Common myeloid progenitor, CD34-positive (primary cell): Measurements from ENCODE around the gene SLC12A6.
"Not testable (repeated sequence)": the region's sequence is repeated elsewhere in the genome, so short reads cannot be mapped to it uniquely, and the experiment has no call there.

ENCODE experiments used
- CTCF ChIA-PET: fragments of 350-600 bp; sonication (Branson Sonifier 250); formaldehyde crosslinking; loops from one replicate; lab custom pipeline; 2021; ENCODE audit warnings: antibody characterized with exemption; lab: Charles Lee
- POLR2A ChIA-PET: fragments of 350-600 bp; sonication (Branson Sonifier 250); formaldehyde crosslinking; loops from one replicate; lab custom pipeline; 2021; ENCODE audit warnings: antibody characterized with exemption; lab: Charles Lee
- DNase-seq, 3 donors: peaks; one replicate each; pipeline versions ENCODE4 v3.0.0 to v3.0.0-alpha.2; 2013
- H3K27ac ChIP-seq, 2 experiments: 1 replicate in 1 of 2; 2 replicates in 1 of 2; pipeline ENCODE4 v1.7.0; 2013; ENCODE audit warnings: inconsistent platforms in 2 of 2, low read length in 2 of 2, mild to moderate bottlenecking in 2 of 2, low read depth in 1 of 2, moderate library complexity in 1 of 2; ENCODE audit not compliant: severe bottlenecking in 2 of 2, insufficient read depth in 1 of 2, poor library complexity in 1 of 2
- H3K27me3 ChIP-seq, 5 experiments: replicated peaks in 2 of 5; 1 replicate in 3 of 5; 2 replicates in 2 of 5; pipeline versions ENCODE4 v1.6.1 to v1.7.0; 2013; ENCODE audit warnings: low read length in 4 of 5, mild to moderate bottlenecking in 2 of 5, moderate library complexity in 2 of 5, inconsistent platforms in 1 of 5; ENCODE audit not compliant: insufficient read depth in 5 of 5, control insufficient read depth in 4 of 5
- H3K36me3 ChIP-seq, 4 experiments: 1 replicate in 2 of 4; 2 replicates in 2 of 4; pipeline versions ENCODE4 v1.6.1 to v1.7.0; 2013; ENCODE audit warnings: low read length in 3 of 4, control low read depth in 1 of 4, mild to moderate bottlenecking in 1 of 4; ENCODE audit not compliant: control insufficient read depth in 4 of 4, insufficient read depth in 4 of 4
- H3K4me1 ChIP-seq, 4 experiments: 1 replicate in 3 of 4; 2 replicates in 1 of 4; pipeline versions ENCODE4 v1.6.1 to v1.7.1; 2013; ENCODE audit warnings: low read length in 3 of 4, mild to moderate bottlenecking in 3 of 4, control low read depth in 1 of 4, inconsistent platforms in 1 of 4, moderate library complexity in 1 of 4; ENCODE audit not compliant: control insufficient read depth in 4 of 4, insufficient read depth in 4 of 4; ENCODE audit errors: control extremely low read depth in 1 of 4
- H3K4me3 ChIP-seq, 7 experiments: 1 replicate in 4 of 7; 2 replicates in 3 of 7; pipeline versions ENCODE4 v1.5.1 to v1.7.0; 2013; ENCODE audit warnings: mild to moderate bottlenecking in 7 of 7, low read length in 6 of 7, moderate library complexity in 6 of 7, inconsistent platforms in 2 of 7, low read depth in 2 of 7, control low read depth in 1 of 7; ENCODE audit not compliant: insufficient read depth in 4 of 7, control insufficient read depth in 1 of 7; ENCODE audit errors: extremely low read depth in 1 of 7
- H3K9me3 ChIP-seq, 5 experiments: 1 replicate in 4 of 5; 2 replicates in 1 of 5; pipeline versions ENCODE4 v1.6.1 to v1.7.1; 2013; ENCODE audit warnings: low read length in 4 of 5, mild to moderate bottlenecking in 2 of 5, inconsistent platforms in 1 of 5, low read depth in 1 of 5, moderate library complexity in 1 of 5; ENCODE audit not compliant: control insufficient read depth in 4 of 5, insufficient read depth in 2 of 5; ENCODE audit errors: control extremely low read depth in 1 of 5
- WGBS: methylation state at CpG from one replicate; pipeline ENCODE4 v1.1.5; 2013; ENCODE audit not compliant: insufficient coverage; 5-methylcytosine and 5-hydroxymethylcytosine counted together

SLC12A6 gene

DNA sequence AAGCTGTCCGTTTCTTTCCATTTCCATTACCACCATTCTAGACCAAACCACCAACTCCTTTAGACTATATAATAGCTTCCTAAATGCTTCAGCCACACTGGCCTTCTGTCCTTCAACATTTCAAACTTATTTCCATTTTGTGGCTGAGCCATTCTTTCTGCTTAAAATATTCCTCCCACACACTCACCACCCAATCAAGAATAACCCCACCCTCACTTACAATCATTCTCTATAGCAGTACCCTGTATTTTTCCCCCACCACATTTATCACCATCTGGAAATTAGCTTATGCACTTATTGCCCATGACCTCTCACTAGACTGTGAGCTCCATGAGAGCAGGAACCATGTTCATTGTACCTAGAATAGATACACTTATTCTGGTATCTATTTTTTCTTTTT is 134.3 kb downstream of the SLC12A6 start:
- 92% methylated on average over 1 of the region's 1 CpG for WGBS
- Histone ChIP-seq H3K27me3 (no peaks in the 10 kb centered on the region), H3K4me1 (peaks cover 0 to 3% (median 0%) of the 10 kb centered on the region in 4 experiments), H3K27ac (no peak overlapping the region), H3K4me3 (no peak overlapping the region), H3K36me3 (peaks cover 2 to 24% (median 4%) of the 10 kb centered on the region in 4 experiments), H3K9me3 (no peaks in the 10 kb centered on the region)
- ChIA-PET POLR2A (no interaction called here), CTCF (interaction anchor here (0.5 to 0.7 kb wide), 2 partner anchors 92 to 93 kb away, joined by 3 read pairs; no protein-coding TSS in a partner anchor)
- DNase-seq: no peak

DNA sequence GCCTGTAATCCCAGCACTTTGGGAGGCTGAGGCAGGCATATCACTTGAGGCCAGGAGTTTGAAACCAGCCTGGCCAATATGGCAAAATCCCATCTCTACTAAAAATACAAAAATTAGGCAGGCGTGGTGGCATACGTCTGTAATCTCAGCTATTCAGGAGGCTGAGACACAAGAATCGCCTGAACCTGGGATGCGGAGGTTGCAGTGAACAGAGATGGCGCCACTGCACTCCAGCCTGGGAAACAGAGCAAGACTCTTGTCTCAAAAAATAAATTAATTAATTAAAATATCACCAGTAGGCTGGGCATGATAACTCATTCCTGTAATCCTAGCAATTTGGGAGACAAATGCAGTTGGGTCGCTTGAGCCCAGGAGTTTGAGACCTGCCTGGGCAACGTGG is 144.3 kb downstream of the SLC12A6 start:
- H3K4me3 ChIP-seq, DNase-seq, H3K4me1 ChIP-seq, H3K9me3 ChIP-seq, H3K27me3 ChIP-seq, H3K27ac ChIP-seq, H3K36me3 ChIP-seq, CTCF ChIA-PET: not testable (repeated sequence)
- 75% methylated on average over 5 of the region's 7 CpGs for WGBS
- POLR2A ChIA-PET: interaction anchor here (0.6 kb wide), 1 partner anchor 26 kb away, joined by 3 read pairs; no protein-coding TSS in a partner anchor

DNA sequence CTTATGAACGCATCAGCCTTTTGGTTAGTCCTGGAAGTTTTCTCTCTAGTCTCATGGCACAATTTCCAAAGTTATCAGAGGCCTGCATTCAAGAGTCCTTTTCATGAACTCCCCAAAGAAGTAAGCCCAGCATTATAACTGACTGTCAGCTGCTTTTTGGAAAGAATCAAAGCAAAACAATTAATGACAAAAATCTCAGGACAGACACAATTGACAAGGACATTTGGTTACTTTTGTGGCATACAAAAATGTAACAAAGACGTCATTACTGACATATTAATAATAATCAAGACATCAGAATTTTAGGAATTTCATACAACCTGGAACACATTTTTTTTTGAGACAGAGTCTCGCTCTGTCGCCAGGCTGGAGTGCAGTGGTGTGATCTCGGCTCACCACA is 148.9 kb downstream of the SLC12A6 start:
- Histone ChIP-seq H3K4me3 (no peak overlapping the region), H3K9me3 (peaks cover 0 to 13% (median 0%) of the 10 kb centered on the region in 5 experiments), H3K4me1 (no peaks in the 10 kb centered on the region), H3K36me3 (peaks cover 3 to 26% (median 10%) of the 10 kb centered on the region in 4 experiments), H3K27me3 (no peaks in the 10 kb centered on the region), H3K27ac (no peak overlapping the region)
- 100% methylated on average over 5 of the region's 5 CpGs for WGBS
- no peak for DNase-seq
- POLR2A ChIA-PET: interaction anchor here (0.5 kb wide), 1 partner anchor 514 kb away, joined by 3 read pairs; no protein-coding TSS in a partner anchor
- CTCF ChIA-PET: no interaction called here

DNA sequence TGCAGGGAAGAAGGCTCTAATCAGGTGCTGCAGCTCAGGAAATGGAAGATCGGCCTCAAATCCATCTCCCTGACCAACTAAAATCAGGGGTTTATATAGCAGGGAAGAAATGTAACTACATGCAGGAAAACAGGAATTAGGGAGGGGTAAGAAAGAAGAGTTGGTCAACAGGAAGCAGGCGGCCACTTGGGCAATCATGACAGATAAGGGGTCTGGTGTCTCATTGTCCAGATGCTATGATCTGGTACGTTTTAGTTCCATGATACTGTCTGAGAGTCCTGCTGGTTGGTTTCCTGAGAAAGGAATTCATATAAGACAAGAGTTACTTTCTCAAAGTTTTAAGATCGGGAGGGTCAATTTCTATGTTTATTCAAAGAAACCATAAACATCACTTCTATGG is 151.9 kb downstream of the SLC12A6 start:
- Histone ChIP-seq H3K27me3 (no peaks in the 10 kb centered on the region), H3K36me3 (peaks cover 3 to 26% (median 10%) of the 10 kb centered on the region in 4 experiments), H3K4me1 (peaks cover 0 to 3% (median 1%) of the 10 kb centered on the region in 4 experiments), H3K9me3 (peaks cover 0 to 13% (median 0%) of the 10 kb centered on the region in 5 experiments), H3K27ac (no peak overlapping the region), H3K4me3 (no peak overlapping the region)
- CTCF ChIA-PET: interaction anchor here (1.2 kb wide), 1 partner anchor 13 kb away, joined by 3 read pairs; no protein-coding TSS in a partner anchor
- POLR2A ChIA-PET: no interaction called here
- WGBS: 96% methylated on average over 4 of the region's 4 CpGs
- DNase-seq: no peak

DNA sequence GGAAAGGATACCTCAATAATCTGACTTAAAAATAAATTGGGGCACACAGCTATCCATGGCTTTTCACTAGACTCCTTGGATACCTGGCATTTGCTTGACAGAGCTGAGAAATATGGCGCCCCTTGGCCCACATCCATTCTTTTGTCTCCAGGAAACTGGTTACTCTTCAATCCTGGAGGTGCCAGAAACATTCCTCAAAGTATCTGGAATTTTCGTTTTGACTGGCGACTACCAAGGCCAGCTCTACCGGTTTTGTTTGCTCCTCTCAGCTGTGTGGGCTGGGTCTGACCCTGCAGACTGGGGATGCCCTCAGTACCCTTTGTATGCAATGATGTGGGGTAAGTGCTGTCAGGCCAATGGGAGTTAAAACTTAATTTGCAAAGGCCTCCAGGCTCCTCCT is 154.6 kb downstream of the SLC12A6 start:
- no peak overlapping the region for H3K27ac ChIP-seq
- POLR2A ChIA-PET: no interaction called here
- H3K9me3 ChIP-seq: peaks cover 0 to 13% (median 0%) of the 10 kb centered on the region in 5 experiments
- H3K4me1 ChIP-seq: peaks cover 0 to 3% (median 1%) of the 10 kb centered on the region in 4 experiments
- no peak for DNase-seq
- 86% methylated on average over 4 of the region's 4 CpGs for WGBS
- no peaks in the 10 kb centered on the region for H3K27me3 ChIP-seq
- H3K36me3 ChIP-seq: peaks cover 3 to 30% (median 11%) of the 10 kb centered on the region in 4 experiments
- H3K4me3 ChIP-seq: no peak overlapping the region
- CTCF ChIA-PET: interaction anchor here (1.1 kb wide), 1 partner anchor 27 kb away, joined by 5 read pairs; the partner anchor contains the start of gene KATNBL1
